K562 (cell line): ENCODE results near the gene ZNF646. TPM values are rescaled to one million over a fixed set of nuclear protein-coding genes. Genes with fewer than 3 reads are reported as not detected.
A peak's percentile ranks its signal among the peaks of the same experiment; 100 is the strongest.

Experiments
- ARID3A ChIP-seq: IDR thresholded peaks from 2 replicates; pipeline ENCODE4 v1.6.1; 2012; ENCODE audit warnings: low read depth, low read length, improper control_type of control experiment, borderline replicate concordance
- CEBPB ChIP-seq: fragments of 450-650 bp; IDR thresholded peaks from 2 replicates; pipeline ENCODE4 v1.6.1; 2016; ENCODE audit warnings: missing genetic modification characterization, missing compliant biosample characterization
- CLOCK ChIP-seq: fragments of 250-450 bp; sonication (Bioruptor Pico); IDR thresholded peaks from 2 replicates; pipeline ENCODE4 v1.4.0; 2020; ENCODE audit warnings: mild to moderate bottlenecking, moderate library complexity, borderline replicate concordance
- EGR1 ChIP-seq: fragments of 450-650 bp; conservative IDR thresholded peaks from 2 replicates; pipeline ENCODE4 v1.6.1; 2017; ENCODE audit warnings: mild to moderate bottlenecking
- ESRRB ChIP-seq: fragments of 250-450 bp; sonication (Bioruptor Pico); IDR thresholded peaks from 2 replicates; pipeline ENCODE4 v1.5.0; 2020; ENCODE audit warnings: mild to moderate bottlenecking, moderate library complexity, borderline replicate concordance
- HNRNPL ChIP-seq: fragments of 200-400 bp; formaldehyde crosslinking; IDR thresholded peaks from 2 replicates; pipeline ENCODE4 v1.6.1; 2017; ENCODE audit warnings: low read depth, mild to moderate bottlenecking, low read length
- ID3 ChIP-seq, 2 experiments: fragments of 250-450 bp in 1 of 2; fragments of 450-650 bp in 1 of 2; sonication (Bioruptor Pico) in 1 of 2; IDR thresholded peaks; 2 replicates each; pipeline versions ENCODE4 v1.6.1 to v1.8.0; 2016 to 2021; ENCODE audit warnings: mild to moderate bottlenecking in 2 of 2, moderate library complexity in 2 of 2, missing compliant biosample characterization in 1 of 2, missing genetic modification characterization in 1 of 2
- MTA3 ChIP-seq: fragments of 450-650 bp; formaldehyde crosslinking; IDR thresholded peaks from 2 replicates; pipeline ENCODE4 v1.6.1; 2017; ENCODE audit warnings: mild to moderate bottlenecking, borderline replicate concordance
- NKRF ChIP-seq: fragments of 450-650 bp; IDR thresholded peaks from 2 replicates; pipeline ENCODE4 v1.6.1; 2016; ENCODE audit warnings: borderline replicate concordance
- PPARD ChIP-seq: fragments of 250-450 bp; sonication (Bioruptor Pico); IDR thresholded peaks from 2 replicates; pipeline ENCODE4 v1.8.0; 2022; ENCODE audit warnings: inconsistent platforms, mild to moderate bottlenecking, moderate library complexity
- PREB ChIP-seq: sonication (generic); formaldehyde crosslinking; IDR thresholded peaks from 2 replicates; pipeline ENCODE4 v1.8.1; 2023; ENCODE audit warnings: mild to moderate bottlenecking, missing genetic modification reagents
- PTRF ChIP-seq: fragments of 450-650 bp; IDR thresholded peaks from 2 replicates; pipeline ENCODE4 v1.6.1; 2016; ENCODE audit warnings: mild to moderate bottlenecking, missing genetic modification characterization, missing compliant biosample characterization
- TAF1 ChIP-seq: IDR thresholded peaks from 2 replicates; pipeline ENCODE4 v1.6.1; 2011; ENCODE audit warnings: mild to moderate bottlenecking, low read length, moderate library complexity; ENCODE audit not compliant: insufficient read depth, control insufficient read depth, severe bottlenecking; ENCODE audit errors: extremely low read depth
- TEAD2 ChIP-seq: fragments of 450-650 bp; IDR thresholded peaks from 2 replicates; pipeline ENCODE4 v1.6.1; 2016; ENCODE audit warnings: missing genetic modification characterization, control low read depth, missing compliant biosample characterization
- ZBTB8A ChIP-seq: fragments of 450-650 bp; IDR thresholded peaks from 2 replicates; pipeline ENCODE4 v1.6.1; 2018; ENCODE audit warnings: mild to moderate bottlenecking, moderate library complexity; ENCODE audit not compliant: partially characterized antibody
- ZFP30 ChIP-seq: fragments of 250-450 bp; sonication (Bioruptor Pico); IDR thresholded peaks from 2 replicates; pipeline ENCODE4 v1.8.0; 2022; ENCODE audit warnings: moderate library complexity, mild to moderate bottlenecking, inconsistent platforms, borderline replicate concordance
- ZNF12 ChIP-seq: sonication (generic); formaldehyde crosslinking; IDR thresholded peaks from 2 replicates; pipeline ENCODE4 v1.4.0; 2020; ENCODE audit warnings: mild to moderate bottlenecking, missing genetic modification reagents
- ZNF717 ChIP-seq: fragments of 250-450 bp; sonication (Bioruptor Pico); IDR thresholded peaks from 2 replicates; pipeline ENCODE4 v1.5.0; 2021
- polyA plus RNA-seq, 8 experiments: library from polyadenylated mRNA; depleted of rRNA in 4 of 8; stranded (reverse) in 5 of 8; unstranded in 3 of 8; fragments of >200 nt; fragmentation: Nextera tagmentation in 2 of 8; fragmentation: Illumina TruSeq in 1 of 8; extraction: Ambion mirVana in 2 of 8; extraction: Trizol in 1 of 8; gene quantifications; 2 replicates each; pipeline versions ENCODE4 v1.2.1 to v1.2.3, GENCODE V29; 2011 to 2014; ENCODE audit warnings: inconsistent platforms in 1 of 8, missing spikeins in 1 of 8
- total RNA-seq, 7 experiments: library from RNA; depleted of rRNA in 6 of 7; stranded (reverse); fragments of >200 nt in 6 of 7; fragmentation: Illumina TruSeq in 2 of 7; extraction: Trizol in 2 of 7; gene quantifications; 2 replicates each; pipeline versions ENCODE4 v1.2.1 to v1.2.3, GENCODE V29; 2011 to 2021; ENCODE audit warnings: low replicate concordance in 1 of 7

The ZNF646 gene
- total and polyA plus RNA-seq, 9 of the 15 experiments (the other 6 are each of a cell fraction or from before 2014, with no cell fraction given): 0.08 to 20.6 (median 8.0) TPM

- peak; percentile 53 for TF ChIP-seq TAF1
- TF ChIP-seq CLOCK (CRISPR knock-in tag): no peak
- TF ChIP-seq EGR1: no peak; the same call in 1 of the 2 replicates
- TF ChIP-seq ESRRB (CRISPR knock-in tag): no peak
- peak; percentile 81 for TF ChIP-seq NKRF
- TF ChIP-seq ZFP30: no peak
- TF ChIP-seq HNRNPL: 0 out of 2 replicates have a peak, but pooled peaks have one; percentile 29
- TF ChIP-seq TEAD2 (tag): no peak
- no peak for TF ChIP-seq CEBPB
- TF ChIP-seq ZNF12: no peak
- TF ChIP-seq ZNF717 (CRISPR knock-in tag): no peak
- no peak for TF ChIP-seq PREB
- no peak for TF ChIP-seq PPARD (CRISPR knock-in tag)
- TF ChIP-seq ID3 (CRISPR knock-in tag; IDR thresholded peaks at IDR 0.05): no peak
- TF ChIP-seq ID3 (tag; IDR thresholded peaks at IDR 0.05): peak; percentile 89
- 0 out of 2 replicates have a peak, but pooled peaks have one; percentile 2 for TF ChIP-seq ARID3A
- TF ChIP-seq MTA3: peak; percentile 19; the same call in 1 of the 2 replicates
- no peak for TF ChIP-seq PTRF (tag)
- no peak for TF ChIP-seq ZBTB8A
These were observed 866 bp upstream of the ZNF646 start (continued) for GRCh38 chr16:31073142-31073969.
